Progenitor cell of endocrine pancreas (in vitro differentiated cells): ENCODE measurements around the gene TRIM51. TPM values are rescaled to one million over a fixed set of nuclear protein-coding genes. Genes with fewer than 3 reads are reported as not detected.
"Not testable (repeated sequence)": the region's sequence is repeated elsewhere in the genome, so short reads cannot be mapped to it uniquely, and the experiment has no call there.

Experiments used
- DNase-seq: peaks from one replicate; pipeline ENCODE4 v3.0.0; 2021; ENCODE audit warnings: low spot score; ENCODE audit not compliant: unreplicated experiment
- H3K27ac Mint-ChIP-seq: 2 replicates; pipeline ENCODE4 v1.8.0; 2021; ENCODE audit warnings: mild to moderate bottlenecking, moderate library complexity, mixed read lengths
- H3K27me3 Mint-ChIP-seq: 2 replicates; pipeline ENCODE4 v1.8.0; 2021; ENCODE audit warnings: mixed read lengths
- H3K36me3 Mint-ChIP-seq: 2 replicates; pipeline ENCODE4 v1.8.0; 2022; ENCODE audit warnings: mixed read lengths; ENCODE audit not compliant: insufficient read depth
- H3K4me1 Mint-ChIP-seq: 2 replicates; pipeline ENCODE4 v1.8.0; 2021; ENCODE audit warnings: low read depth, mixed read lengths
- H3K4me3 Mint-ChIP-seq: 2 replicates; pipeline ENCODE4 v1.8.0; 2021; ENCODE audit warnings: low read depth, mild to moderate bottlenecking, moderate library complexity, mixed read lengths
- H3K9me3 Mint-ChIP-seq: 2 replicates; pipeline ENCODE4 v1.8.0; 2021; ENCODE audit warnings: low read depth, mixed read lengths
- CTCF ChIP-seq: fragments of 200-600 bp; sonication (generic); IDR thresholded peaks from one replicate; pipeline ENCODE4 v1.5.0; 2021; ENCODE audit warnings: antibody characterized with exemption, mild to moderate bottlenecking; ENCODE audit not compliant: unreplicated experiment
- long read RNA-seq: library from polyadenylated mRNA; unstranded; transcript quantifications from one replicate; pipeline ENCODE4 v2.0.0, GENCODE V29; 2020
- total RNA-seq: library from RNA; stranded (reverse); gene quantifications from 2 replicates; pipeline ENCODE4 v1.2.1, GENCODE V29; 2021

The TRIM51 gene
- not detected in 2 replicates for total RNA-seq
- long read RNA-seq, result 0 reads

GRCh38 chr11:55882997-55883396 is at the start of gene TRIM51:
Gene TRIM51, plus strand, starts transcription at chr11:55883297. Its CDS starts 2,132 bp downstream, at chr11:55885429.
- peaks cover 40% of the 10 kb centered on the region for H3K9me3 Mint-ChIP-seq
- not testable (repeated sequence) for H3K27me3 Mint-ChIP-seq, H3K27ac Mint-ChIP-seq, H3K36me3 Mint-ChIP-seq, H3K4me1 Mint-ChIP-seq, H3K4me3 Mint-ChIP-seq, DNase-seq

- no peaks in the 10 kb centered on the region for H3K36me3 Mint-ChIP-seq
- no peaks in the 10 kb centered on the region for H3K27me3 Mint-ChIP-seq
These were observed 44.6 kb upstream of the TRIM51 start, which contains the start of gene OR5D16 for GRCh38 chr11:55838452-55838851. Gene OR5D16, plus strand, starts transcription at chr11:55838752. Its CDS starts 0 bp downstream, at chr11:55838752.

GRCh38 chr11:55847453-55847852 is 35.6 kb upstream of the TRIM51 start:
- peaks cover 48% of the 10 kb centered on the region for H3K9me3 Mint-ChIP-seq
- H3K27me3 Mint-ChIP-seq, result no peaks in the 10 kb centered on the region

More at GRCh38 chr11:55838452-55838851, 44.6 kb upstream of the TRIM51 start, which contains the start of gene OR5D16:
- no peak for TF ChIP-seq CTCF
- no peaks in the 10 kb centered on the region for H3K4me1 Mint-ChIP-seq
- H3K9me3 Mint-ChIP-seq, result peaks cover 42% of the 10 kb centered on the region
- peak within 1 kb of the TSS; percentile 9 for H3K27ac Mint-ChIP-seq
- no peak within 1 kb of the TSS for H3K4me3 Mint-ChIP-seq
- no peak for DNase-seq

GRCh38 chr11:55849037-55849436 is 34.1 kb upstream of the TRIM51 start:
- Mint-ChIP-seq H3K9me3 (peaks cover 57% of the 10 kb centered on the region), H3K36me3 (no peaks in the 10 kb centered on the region)

More at GRCh38 chr11:55847453-55847852, 35.6 kb upstream of the TRIM51 start:
- H3K4me3 Mint-ChIP-seq, result no peak overlapping the region
- DNase-seq, result no peak
- no peaks in the 10 kb centered on the region for H3K4me1 Mint-ChIP-seq
- H3K27ac Mint-ChIP-seq, result no peak overlapping the region
- no peaks in the 10 kb centered on the region for H3K36me3 Mint-ChIP-seq
- no peak for TF ChIP-seq CTCF

GRCh38 chr11:55852141-55852540 is 31.0 kb upstream of the TRIM51 start:
- Mint-ChIP-seq H3K27ac (no peak overlapping the region), H3K36me3 (no peaks in the 10 kb centered on the region), H3K9me3 (peaks cover 53% of the 10 kb centered on the region), H3K27me3 (no peaks in the 10 kb centered on the region), H3K4me1 (no peaks in the 10 kb centered on the region), H3K4me3 (no peak overlapping the region)
- DNase-seq, result no peak
- no peak for TF ChIP-seq CTCF

More at GRCh38 chr11:55849037-55849436, 34.1 kb upstream of the TRIM51 start:
- no peaks in the 10 kb centered on the region for H3K4me1 Mint-ChIP-seq
- TF ChIP-seq CTCF, result no peak
- H3K27me3 Mint-ChIP-seq, result no peaks in the 10 kb centered on the region
- H3K27ac Mint-ChIP-seq, result no peak overlapping the region
- no peak for DNase-seq
- H3K4me3 Mint-ChIP-seq, result no peak overlapping the region

GRCh38 chr11:55854704-55855103 is 28.4 kb upstream of the TRIM51 start:
- H3K27me3 Mint-ChIP-seq, result no peaks in the 10 kb centered on the region

GRCh38 chr11:55867354-55867753 is 15.7 kb upstream of the TRIM51 start:
- not testable (repeated sequence) for DNase-seq, H3K4me3 Mint-ChIP-seq, H3K27ac Mint-ChIP-seq, H3K36me3 Mint-ChIP-seq, H3K27me3 Mint-ChIP-seq, H3K4me1 Mint-ChIP-seq
- H3K9me3 Mint-ChIP-seq, result peaks cover 45% of the 10 kb centered on the region

More at GRCh38 chr11:55854704-55855103, 28.4 kb upstream of the TRIM51 start:
- no peak for TF ChIP-seq CTCF
- H3K36me3 Mint-ChIP-seq, result no peaks in the 10 kb centered on the region
- no peak overlapping the region for H3K4me3 Mint-ChIP-seq
- DNase-seq, result no peak
- H3K4me1 Mint-ChIP-seq, result no peaks in the 10 kb centered on the region
- peaks cover 56% of the 10 kb centered on the region for H3K9me3 Mint-ChIP-seq
- no peak overlapping the region for H3K27ac Mint-ChIP-seq

GRCh38 chr11:55872731-55873130 is 10.4 kb upstream of the TRIM51 start:
- H3K4me3 Mint-ChIP-seq, H3K4me1 Mint-ChIP-seq, H3K36me3 Mint-ChIP-seq, DNase-seq, H3K27ac Mint-ChIP-seq, H3K27me3 Mint-ChIP-seq: not testable (repeated sequence)
- H3K9me3 Mint-ChIP-seq, result peaks cover 17% of the 10 kb centered on the region
